HG02798 (cell line): ENCODE results near the gene RELCH.
"Not testable (repeated sequence)": the region's sequence is repeated elsewhere in the genome, so short reads cannot be mapped to it uniquely, and the experiment has no call there.

Source experiments
- ATAC-seq: cut with Tn5 transposase; IDR thresholded peaks from one replicate; pipeline ENCODE4 v1.9.1; 2021; ENCODE audit warnings: mild to moderate bottlenecking; ENCODE audit not compliant: unreplicated experiment, poor library complexity

Gene RELCH, protein sequence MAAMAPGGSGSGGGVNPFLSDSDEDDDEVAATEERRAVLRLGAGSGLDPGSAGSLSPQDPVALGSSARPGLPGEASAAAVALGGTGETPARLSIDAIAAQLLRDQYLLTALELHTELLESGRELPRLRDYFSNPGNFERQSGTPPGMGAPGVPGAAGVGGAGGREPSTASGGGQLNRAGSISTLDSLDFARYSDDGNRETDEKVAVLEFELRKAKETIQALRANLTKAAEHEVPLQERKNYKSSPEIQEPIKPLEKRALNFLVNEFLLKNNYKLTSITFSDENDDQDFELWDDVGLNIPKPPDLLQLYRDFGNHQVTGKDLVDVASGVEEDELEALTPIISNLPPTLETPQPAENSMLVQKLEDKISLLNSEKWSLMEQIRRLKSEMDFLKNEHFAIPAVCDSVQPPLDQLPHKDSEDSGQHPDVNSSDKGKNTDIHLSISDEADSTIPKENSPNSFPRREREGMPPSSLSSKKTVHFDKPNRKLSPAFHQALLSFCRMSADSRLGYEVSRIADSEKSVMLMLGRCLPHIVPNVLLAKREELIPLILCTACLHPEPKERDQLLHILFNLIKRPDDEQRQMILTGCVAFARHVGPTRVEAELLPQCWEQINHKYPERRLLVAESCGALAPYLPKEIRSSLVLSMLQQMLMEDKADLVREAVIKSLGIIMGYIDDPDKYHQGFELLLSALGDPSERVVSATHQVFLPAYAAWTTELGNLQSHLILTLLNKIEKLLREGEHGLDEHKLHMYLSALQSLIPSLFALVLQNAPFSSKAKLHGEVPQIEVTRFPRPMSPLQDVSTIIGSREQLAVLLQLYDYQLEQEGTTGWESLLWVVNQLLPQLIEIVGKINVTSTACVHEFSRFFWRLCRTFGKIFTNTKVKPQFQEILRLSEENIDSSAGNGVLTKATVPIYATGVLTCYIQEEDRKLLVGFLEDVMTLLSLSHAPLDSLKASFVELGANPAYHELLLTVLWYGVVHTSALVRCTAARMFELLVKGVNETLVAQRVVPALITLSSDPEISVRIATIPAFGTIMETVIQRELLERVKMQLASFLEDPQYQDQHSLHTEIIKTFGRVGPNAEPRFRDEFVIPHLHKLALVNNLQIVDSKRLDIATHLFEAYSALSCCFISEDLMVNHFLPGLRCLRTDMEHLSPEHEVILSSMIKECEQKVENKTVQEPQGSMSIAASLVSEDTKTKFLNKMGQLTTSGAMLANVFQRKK

DNA sequence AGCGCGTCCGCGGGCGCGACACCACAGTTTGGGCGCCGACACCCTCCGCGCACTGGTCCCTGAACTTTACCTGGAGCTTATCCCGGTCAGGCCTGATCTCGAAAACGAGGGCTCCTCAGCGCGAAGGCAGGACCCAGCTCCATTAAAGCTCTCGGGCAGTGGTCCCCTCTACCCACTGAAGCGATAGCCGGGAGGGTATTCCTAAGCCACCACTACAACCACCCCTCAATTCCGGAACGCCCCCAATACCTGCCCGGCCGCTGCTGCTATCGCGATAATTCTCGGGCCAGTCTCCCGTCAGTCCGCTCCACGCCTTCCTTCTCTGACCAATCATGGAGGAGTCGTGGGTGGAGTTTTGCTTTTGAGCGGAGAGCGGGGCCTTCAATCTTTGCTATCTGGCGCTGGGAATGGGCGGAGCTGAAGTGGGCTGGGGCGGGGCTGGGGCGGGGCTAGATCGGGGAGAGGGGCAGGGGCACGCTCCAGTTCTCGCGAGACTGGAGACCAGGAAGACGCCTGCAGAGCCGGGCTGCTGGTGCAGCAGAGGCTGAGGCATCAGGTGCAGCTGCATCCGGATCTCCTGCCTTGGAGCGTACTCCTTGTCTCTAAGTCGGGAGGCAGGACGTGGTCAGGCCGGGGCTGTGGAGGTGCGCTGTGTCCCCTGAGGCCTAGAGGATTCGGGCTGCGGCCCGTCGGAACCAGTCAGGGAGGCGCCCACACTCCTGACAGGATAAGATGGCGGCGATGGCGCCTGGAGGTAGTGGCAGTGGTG, at the start of gene RELCH, which contains the start of gene PIGN:
Gene RELCH, plus strand, starts transcription at position 482 of the 769 bp plus-strand sequence. Its CDS starts 251 bp downstream, at position 733.
Gene PIGN, minus strand, starts transcription at position 283 of the 769 bp plus-strand sequence. CDS start 25,703 bp downstream, outside the sequence.
- peak; percentile 93 for ATAC-seq

DNA sequence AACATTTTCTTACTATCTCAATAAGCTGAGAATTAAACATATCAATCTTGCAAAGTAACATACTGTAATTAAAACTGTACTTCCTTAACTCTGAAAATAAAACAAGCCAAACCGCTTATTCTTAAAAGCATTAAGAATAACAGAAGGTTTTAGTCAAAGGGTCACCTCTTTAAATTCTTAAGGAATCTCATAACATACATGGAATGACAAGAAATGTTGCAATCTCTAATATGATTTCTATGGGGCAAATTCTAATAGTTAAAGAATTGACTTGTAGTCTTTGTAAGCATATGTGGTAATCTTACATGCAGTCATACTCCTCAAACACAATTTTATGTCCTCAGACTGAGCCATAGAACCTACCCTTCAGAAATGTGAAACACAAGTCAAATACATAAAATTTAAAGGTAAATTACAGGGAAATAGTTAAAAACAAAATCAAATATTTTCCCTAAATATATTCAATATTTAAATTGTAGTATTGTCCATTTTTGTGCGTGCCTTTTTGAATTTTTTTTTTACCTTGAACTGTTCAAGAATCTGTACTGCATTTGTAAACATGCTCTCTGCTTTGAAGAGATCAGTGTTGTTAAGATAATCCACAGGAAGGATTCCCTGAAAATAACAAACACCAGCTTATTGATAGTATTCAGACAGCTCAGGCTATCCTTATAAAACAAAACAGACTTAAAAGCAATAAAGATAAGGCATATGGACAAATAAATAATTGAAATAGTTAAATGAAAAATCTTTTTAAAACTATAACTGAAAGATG, 48.4 kb upstream of the RELCH start:
- ATAC-seq, result no peak

DNA sequence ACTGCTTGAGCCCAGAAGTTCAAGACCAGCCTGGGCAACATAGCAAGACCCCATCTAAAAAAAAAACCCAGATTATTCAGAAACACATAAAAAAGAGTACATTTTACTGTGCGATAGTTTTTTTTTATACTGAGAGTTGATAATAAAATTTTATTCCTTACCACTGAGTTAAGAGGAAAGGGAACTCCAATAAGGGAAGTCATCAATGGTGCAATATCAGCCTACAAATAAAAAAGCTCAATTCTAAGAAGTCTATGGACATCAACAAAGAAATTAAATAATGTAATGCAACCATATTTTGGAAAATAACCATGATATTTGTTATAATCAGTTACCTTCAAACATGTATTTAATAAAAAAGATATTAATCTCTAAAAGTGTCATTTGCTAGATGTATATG, 46.8 kb upstream of the RELCH start:
- no peak for ATAC-seq

DNA sequence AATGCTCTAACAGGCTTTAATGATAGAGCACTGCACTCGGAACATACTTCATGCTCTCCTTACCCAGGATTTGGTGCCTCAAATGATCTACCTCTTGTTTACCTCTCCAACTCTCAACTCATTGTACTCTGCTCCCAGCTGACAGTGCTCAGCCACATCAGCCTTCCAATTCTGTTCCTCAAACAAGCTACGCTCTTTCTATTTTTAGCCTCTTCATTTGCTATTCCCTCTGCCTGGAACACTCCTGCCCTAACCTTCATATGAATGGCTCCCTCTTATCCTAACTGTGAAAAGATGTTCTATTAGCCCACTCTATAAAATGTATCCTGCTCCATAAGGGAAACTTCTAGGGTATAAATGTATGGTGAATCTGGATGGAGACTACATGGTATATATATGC, 42.7 kb upstream of the RELCH start:
- ATAC-seq, result no peak

DNA sequence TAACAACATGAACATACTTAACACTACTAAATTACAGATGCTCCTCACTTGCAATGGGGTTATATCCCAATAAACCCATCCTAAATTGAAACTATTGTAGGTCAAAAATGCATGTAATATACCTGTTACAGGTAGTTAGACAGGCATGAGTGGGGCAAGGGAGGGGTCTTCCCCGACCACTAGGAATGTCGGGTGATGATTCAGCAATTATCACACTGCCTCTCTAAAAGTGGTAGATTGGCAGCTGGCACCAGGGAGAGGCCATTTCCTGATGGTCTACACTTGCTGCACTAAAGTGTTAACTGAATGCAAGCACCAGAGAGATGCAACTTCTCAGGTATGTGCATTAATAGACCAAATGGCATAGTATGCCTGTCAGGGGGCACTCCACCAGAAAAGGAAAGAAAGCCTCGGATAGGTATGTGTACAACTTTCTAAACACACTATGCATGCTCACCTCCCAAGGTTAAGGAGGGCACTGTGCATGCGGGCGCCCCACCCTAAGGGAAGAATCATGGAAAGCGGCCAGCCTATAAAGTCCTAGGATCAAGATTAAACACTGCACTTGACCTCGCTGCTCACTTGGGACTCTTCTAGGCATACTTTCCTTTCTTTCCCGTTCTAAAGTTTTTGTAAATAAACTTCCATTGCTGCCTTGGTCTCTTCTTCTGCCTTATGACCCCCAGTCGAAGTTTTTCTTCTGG, 35.8 kb upstream of the RELCH start:
- ATAC-seq, result no peak

DNA sequence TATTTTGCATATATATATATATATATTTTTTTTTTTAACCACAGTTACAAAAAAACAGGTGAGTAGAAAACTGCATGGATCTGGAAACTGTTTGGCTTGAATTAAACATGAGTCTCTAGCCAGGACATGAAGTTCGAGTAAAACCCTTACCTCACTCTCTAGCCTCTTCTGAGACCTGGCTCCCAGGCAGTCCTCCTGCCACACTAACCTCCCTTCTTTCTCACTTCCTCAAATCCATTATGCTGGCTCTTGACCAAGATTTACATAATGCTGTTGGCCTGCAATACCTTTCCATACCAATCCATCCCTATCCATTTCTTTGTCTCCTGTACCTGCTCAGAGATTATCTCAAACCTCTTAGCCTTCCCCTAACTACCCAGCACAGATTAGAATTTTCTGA, 34.2 kb upstream of the RELCH start:
- no peak for ATAC-seq

DNA sequence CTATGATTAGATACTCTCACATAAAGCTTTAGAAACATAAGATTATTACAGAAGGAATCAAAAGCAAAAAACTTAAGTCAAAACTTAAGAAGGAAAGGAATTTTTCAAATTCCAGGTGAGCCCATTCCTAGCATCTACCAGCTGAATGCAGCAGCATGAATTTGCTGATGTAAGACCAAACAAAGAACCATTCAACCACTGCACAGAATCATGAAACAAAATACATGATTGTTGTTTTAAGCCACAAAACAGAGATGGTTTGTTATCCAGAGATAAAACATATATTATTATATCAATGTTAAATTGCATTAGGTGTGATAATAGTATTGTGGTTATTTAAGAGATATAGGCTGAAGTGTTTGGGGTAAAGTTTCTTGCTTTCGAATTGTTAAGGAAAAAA, 29.2 kb upstream of the RELCH start:
- ATAC-seq, result no peak

DNA sequence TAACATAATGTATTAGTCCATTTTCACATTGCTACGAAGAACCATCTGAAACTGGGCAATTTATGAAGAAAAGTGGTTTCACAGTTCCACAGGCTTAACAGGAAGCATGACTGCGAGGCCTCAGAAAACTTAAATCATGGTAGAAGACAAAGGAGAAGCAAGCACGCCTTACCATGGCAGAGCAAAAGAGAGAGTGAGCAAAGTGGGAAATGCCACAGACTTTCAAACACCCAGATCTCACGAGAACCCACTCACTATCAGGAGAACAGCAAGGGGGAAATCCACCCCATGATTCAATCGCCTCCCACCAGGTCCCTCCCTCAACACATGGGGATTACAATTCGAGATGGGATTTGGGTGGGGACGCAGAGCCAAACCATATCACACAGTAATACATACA, 22.7 kb upstream of the RELCH start:
- ATAC-seq, result no peak

DNA sequence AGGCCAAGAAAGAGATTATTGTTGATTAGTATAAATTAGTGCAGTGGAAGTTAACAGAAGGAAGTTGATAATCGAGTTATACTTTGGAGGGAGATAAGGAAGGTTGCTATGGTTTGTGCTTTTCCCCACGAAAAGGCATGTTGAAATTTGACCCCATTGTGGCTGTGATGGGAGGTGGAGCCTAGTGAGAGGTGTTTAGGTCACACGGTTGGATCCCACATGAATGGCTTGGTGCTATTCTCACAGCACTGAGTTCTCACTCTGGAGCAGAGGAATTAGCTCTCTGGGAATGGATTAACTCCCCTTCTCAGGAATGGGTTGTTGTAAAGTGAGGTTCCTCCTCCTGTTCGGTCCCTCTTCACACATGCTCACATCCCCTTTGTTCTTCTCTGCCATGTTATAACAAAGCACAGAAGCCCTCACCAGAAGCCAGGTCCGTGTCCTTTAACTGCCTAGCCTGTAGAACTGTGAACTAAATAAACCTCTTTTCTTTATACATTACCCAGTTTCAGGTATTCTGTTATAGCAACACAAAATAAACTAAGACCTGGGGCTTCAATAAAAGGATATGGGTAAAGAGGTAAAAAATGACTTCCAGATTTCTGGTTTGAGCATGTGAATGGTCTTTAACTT, 22.1 kb upstream of the RELCH start:
- no peak for ATAC-seq

DNA sequence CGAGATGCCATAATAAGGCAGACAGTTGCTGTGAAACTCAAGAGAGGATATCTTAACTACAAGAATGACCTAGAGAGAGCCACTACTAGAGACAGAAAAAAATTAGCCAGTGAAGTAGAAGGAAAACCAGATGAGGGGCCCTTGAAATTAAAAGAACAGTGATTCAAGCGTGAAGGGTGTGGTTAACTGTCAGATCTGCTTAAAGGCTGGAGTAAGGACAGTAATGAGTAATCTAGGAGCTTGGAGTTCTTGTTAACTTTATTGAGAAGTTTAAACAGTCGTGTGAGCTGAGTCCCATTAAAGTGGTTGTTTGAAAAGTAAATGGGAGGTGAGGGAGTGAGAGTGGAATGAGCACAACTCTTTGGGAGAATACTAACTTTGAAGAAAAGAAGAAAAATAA, 21.5 kb upstream of the RELCH start:
- ATAC-seq, result no peak

DNA sequence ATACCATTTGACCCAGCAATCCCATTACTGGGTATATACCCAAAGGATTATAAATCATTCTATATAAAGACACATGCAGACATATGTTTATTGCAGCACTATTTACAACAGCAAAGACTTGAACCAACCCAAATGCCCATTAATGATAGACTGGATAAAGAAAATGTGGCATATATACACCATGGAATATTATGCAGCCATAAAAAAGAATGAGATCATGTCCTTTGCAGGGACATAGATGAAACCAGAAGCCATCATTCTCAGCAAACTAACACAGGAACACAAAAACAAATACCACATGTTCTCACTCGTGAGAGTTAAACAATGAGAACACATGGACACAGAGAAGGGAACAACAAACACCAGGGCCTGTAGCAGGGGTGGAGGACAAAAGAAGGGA, 20.5 kb upstream of the RELCH start:
- not testable (repeated sequence) for ATAC-seq

DNA sequence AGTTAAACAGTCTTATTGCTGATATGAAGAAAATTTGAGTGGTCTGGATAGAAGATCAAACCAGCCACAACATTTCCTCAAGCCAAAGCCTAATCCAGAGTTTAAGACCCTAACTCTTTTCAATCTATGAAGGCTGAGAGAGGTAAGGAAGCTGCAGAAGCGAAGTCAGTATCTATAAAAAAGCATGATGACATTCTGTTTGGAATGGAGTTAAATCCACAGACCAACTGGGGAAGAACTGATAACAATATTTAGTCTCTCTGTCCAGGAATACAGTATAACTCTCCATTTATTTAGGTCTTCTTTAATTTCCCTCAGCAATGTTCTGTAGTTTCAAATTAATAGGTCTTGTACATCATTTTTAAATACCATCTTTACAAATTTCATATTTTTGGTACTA, 16.2 kb upstream of the RELCH start:
- ATAC-seq, result no peak

DNA sequence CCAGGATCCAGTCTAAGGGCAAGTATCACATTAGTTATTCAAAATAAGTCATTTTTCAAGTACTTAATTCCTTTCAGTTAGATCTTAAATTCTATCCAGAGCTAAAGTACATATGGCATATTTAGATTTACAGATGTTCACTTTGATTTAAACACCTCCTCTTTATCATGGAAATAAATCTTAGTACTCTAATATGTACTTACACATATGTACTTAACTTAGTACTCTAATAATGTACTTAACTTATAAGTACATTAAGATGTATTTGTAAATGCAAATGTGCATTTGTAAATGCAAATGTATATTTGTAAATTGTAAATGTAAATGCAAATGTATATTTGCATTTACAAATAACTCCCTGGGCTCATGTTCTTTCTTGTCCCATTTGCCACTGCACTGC, 14.8 kb upstream of the RELCH start:
- ATAC-seq, result no peak

DNA sequence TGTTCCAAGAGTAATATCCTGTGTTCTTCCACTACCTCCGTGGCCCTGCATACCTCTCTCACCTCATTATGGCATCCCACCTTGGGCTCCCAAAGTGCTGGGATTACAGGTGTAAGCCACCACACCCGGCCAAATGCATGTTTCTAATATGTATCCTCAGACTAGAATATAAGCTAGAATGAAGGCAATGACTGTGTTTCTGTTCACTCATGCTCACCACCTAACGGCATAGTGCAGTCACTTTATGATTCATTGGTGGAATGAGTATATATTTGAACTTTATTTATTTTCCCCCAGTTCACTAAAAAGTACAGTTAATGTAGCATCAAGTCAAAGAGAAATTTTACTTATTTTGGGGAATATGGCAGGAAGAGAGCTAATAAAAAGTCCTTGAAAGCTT, 11.5 kb upstream of the RELCH start:
- no peak for ATAC-seq

DNA sequence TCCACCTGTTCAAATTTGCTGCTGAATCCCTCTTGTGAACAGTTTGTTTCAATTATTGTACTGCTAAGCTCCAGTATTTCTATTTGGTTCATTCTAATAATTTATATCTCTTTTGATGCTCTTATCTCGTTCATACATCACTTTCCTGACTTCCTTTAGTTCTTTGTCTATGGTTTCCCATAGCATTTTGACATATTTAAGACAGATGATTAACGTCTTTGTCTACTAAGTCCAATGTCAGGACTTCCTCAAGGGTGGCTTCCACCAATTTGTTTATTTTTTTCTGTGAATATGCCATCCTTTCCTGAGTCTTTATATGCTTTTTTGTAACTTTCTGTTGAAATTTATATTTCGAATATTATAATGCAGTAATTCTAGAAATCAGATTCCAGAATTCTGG, 9.8 kb upstream of the RELCH start:
- ATAC-seq, result no peak

DNA sequence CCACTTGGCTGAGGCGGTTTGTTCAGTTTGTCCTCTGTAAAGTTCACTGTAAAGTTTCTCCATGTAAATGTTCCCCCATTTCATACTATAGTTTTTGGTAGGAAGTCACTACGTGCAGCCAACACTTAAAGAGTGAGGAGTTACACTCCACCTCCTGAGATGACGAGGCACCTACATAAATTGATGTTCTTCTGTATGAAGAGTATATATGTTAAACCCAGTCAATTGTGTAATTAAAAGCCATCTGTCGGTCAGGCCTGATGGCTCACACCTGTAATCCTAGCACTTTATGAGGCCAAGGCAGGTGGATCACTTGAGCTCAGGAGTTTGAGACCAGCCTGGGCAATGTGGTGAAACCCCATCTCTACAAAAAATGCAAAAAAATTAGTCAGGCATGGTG, 7.8 kb upstream of the RELCH start:
- ATAC-seq, result no peak

DNA sequence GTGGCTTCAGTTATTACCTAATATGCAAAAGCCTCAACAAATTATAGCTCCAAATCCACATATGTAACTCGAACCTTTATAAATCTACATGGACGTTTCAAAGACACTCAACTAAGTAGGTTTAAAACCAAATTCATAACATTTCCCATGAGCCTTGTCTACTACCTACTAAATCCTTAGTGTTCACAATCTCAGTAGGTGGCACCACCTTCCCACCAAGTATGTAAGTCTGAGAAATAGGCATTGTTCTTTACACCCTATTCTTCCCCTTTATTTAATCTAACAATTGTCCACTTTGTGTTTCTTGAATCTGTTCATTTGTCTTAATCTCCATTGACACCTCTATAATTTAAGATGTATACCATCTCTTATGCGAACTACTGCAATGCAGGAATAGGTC, 4.8 kb upstream of the RELCH start:
- no peak for ATAC-seq

DNA sequence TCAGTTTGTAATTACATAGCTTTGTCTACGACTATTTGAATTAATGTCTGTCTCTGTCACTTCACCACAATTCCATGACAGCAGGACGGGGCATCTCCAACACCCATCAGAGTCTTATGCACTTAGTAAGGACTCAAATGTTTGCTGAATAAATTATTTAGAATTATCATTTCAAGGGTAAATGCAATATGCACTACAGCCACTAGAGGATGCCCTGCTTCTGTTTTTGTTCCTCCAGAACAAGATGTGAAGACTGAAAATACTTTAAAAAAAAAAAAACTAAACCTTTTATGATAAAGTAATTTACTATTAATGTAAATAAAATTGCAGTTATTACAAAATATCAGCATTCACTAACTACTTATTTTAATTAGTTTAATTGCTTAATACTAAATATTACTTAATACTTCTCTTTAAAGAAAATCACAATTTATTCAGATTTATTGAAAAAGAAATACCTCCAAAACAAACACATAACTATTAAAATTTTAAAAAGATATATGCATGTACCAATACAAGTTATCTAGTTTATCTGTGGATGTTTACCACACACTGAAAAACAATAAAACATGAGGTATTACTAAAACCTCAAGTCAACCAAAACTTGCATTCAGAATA, 3.4 kb upstream of the RELCH start:
- no peak for ATAC-seq
